GM18505 (cell line): ENCODE data around the gene PDK1.

Experiments used
- ATAC-seq: cut with Tn5 transposase; IDR thresholded peaks from one replicate; pipeline ENCODE4 v1.9.1; 2021; ENCODE audit not compliant: unreplicated experiment
- POLR2A ChIP-seq: IDR thresholded peaks from 4 replicates; pipeline ENCODE4 v1.6.1; 2011; ENCODE audit warnings: borderline replicate concordance; ENCODE audit not compliant: insufficient read depth, insufficient read length; ENCODE audit errors: extremely low read depth

The PDK1 gene

GRCh38 chr2:172629586-172629985 lies 73.7 kb downstream of the PDK1 start:
- no peak for TF ChIP-seq POLR2A
- ATAC-seq, result no peak

- no peak for TF ChIP-seq POLR2A
- no peak for ATAC-seq
Observed at GRCh38 chr2:172630181-172630580, 74.3 kb downstream of the PDK1 start.

GRCh38 chr2:172634477-172634876 lies 78.6 kb downstream of the PDK1 start:
- ATAC-seq, result no peak
- no peak for TF ChIP-seq POLR2A

- ATAC-seq, result no peak
- no peak for TF ChIP-seq POLR2A
Observed at GRCh38 chr2:172635548-172635947, 79.7 kb downstream of the PDK1 start.

- ATAC-seq, result no peak
- no peak for TF ChIP-seq POLR2A
Observed at GRCh38 chr2:172639256-172639655, 83.4 kb downstream of the PDK1 start.

GRCh38 chr2:172639823-172640222 lies 83.9 kb downstream of the PDK1 start:
- ATAC-seq, result no peak
- TF ChIP-seq POLR2A, result no peak

- ATAC-seq, result no peak
- TF ChIP-seq POLR2A, result no peak
Observed at GRCh38 chr2:172640389-172640788, 84.5 kb downstream of the PDK1 start.

GRCh38 chr2:172642301-172643020 lies 86.6 kb downstream of the PDK1 start:
- ATAC-seq, result no peak
- no peak for TF ChIP-seq POLR2A

- ATAC-seq, result no peak
- no peak for TF ChIP-seq POLR2A
Observed at GRCh38 chr2:172643142-172643541, 87.3 kb downstream of the PDK1 start.

- no peak for TF ChIP-seq POLR2A
- ATAC-seq, result no peak
Observed at GRCh38 chr2:172647439-172647838, 91.5 kb downstream of the PDK1 start.

GRCh38 chr2:172655091-172655837 lies 99.4 kb downstream of the PDK1 start:
- ATAC-seq, result no peak
- TF ChIP-seq POLR2A, result no peak

- no peak for ATAC-seq
- no peak for TF ChIP-seq POLR2A
Observed at GRCh38 chr2:172655838-172656573, 100.1 kb downstream of the PDK1 start.
